SHP77 treated with DMSO at 0.1 percent for 48 hours (cell line): Measurements from ENCODE around the gene CDCA8.
"Not testable (repeated sequence)": the region's sequence is repeated elsewhere in the genome, so short reads cannot be mapped to it uniquely, and the experiment has no call there.

Experiments used
- DNase-seq: peaks from one replicate; lab custom pipeline; 2025; lab: John Stamatoyannopoulos, UW

CDCA8 gene

DNA sequence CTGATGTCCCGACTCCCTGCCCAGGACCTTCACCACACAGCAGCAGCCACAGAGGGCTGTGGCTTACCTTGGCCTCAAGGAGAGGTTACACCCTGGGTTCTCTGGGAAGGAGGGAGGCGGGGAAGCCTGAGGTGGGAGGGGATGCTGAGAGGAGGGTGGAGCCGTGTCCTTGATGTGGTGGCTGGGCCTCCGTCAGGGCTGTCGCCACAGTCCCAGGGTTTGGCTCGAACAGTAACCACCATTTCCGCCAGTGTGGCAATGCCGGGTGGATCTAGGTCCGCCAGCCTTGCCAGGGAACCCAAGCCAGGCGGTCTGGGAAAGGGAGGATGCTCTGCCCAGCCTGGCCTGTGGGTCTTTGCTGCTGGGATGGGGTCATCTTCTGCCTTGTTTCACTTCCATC, 18.4 kb upstream of the CDCA8 start:
- no peak for DNase-seq

DNA sequence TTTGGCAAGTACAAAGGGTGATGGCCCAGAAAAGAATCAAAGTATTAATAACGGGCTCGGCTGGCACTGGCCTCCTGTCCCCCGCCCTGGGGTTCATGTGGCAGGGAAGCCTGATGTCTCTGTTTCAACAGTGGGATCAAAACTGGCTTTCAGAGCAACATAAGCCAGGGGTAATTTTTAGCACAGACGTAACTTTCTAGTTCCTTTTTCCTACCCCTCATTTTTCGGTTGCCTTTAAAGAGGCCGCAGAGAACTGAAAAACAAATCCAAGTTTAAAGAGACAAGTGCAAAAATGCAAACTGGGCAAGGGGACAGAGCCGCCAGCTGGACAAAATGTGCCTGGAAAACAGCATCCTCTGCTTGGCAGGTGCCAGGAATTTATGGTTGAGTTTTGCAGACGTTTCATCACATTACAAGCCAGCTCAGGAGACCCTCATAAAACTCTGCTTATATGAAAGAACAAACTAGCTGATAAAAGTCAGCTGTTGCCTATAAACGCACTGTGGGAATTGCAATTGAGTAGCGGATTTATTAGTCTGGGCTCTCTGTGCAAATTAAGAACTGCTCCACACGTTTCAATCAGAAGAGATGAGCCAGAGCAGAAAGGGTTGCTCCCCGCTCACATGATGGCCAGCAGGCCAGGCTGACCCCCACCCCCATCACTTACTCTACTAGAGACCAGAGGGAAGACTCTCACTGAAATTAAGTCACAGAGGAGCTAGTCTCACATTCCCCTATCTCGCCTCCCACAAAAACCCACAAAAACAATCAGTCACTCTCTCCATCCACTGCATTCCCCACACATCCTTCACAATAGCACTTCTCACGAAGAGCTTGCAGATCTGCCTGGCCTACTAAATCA, 15.8 kb upstream of the CDCA8 start:
- DNase-seq: no peak

DNA sequence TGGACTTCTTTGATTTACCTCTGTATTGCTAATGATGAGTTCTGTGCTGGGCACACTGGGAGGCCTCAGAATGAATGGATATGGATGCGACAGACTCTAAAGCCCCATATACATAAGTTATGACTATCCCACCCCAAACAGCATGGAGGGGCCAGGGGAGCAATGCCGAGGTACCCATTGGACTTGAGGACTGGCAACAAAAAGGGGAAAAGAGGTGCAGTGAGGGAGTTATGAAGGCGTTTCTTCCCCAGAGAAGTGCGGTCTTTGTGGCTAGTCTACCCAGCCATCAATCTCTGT, 15.2 kb upstream of the CDCA8 start:
- DNase-seq: no peak

DNA sequence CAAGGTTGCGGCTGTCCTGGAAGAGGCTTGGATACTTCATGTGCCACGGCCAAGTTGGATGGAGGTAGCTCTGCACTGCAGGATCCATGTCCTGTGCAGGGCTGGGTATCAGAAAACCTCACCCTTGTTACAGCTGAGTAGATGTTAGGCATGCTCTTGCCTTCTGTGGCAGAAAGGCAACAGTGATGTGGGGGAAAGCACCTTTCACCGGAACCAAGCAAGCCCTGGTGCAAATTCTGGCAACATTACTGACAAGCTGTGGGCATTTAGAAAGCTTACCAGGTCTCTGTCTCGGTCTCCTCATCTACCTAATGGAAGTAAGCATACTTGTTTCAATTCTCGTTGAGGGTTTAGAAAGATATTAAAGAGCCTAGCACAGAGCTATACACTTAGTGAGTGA, 14.5 kb upstream of the CDCA8 start:
- DNase-seq: no peak

DNA sequence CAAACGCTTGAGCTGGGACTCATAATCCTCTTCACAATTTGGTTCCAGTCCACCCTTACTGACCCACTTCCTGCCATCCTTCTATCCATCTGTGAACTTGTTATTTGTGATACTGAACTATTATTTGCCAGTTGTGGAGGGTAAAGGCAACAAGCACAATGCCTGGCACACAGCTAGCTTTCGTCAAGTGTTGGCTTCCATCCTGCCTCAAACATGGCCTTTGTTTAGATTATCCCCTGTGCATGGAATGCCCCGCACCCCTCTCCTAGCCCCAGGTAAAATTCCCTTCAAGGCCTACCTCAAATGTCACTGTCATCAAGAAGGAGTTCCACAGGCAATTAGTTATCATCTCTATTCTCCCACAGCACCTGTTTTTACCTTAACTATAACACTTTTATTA, 11.4 kb upstream of the CDCA8 start:
- DNase-seq: no peak

DNA sequence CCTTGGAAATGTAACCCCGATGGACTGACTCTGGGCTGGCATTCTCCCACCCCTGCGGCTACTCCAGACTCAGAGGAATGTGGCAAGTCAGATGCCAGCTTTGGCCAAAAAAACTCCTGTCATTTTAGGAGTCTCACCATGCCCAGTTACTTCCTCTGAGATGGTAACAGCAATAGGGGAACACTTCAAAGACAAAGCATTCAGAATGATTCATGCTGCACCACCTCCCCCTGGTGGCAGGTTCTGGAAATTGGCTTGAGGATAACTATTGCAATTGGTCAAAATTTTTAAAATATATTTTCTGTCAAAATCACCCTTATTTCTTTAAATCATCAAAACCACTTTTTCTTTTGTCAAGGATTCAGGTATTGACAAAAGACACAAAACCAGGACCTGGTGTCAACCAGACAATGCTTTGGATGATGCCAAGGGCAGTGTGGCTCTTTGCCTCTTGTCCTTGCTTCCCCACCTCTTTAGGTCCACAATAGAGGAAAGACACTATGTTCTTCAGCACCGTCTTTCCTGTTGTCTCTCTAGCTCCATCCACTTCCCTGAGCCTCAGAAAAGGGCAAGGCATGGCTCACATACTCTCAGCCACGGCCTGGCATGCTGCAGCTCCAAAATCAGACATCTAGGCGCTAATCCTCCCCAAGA, 9.9 kb upstream of the CDCA8 start:
- DNase-seq: no peak

DNA sequence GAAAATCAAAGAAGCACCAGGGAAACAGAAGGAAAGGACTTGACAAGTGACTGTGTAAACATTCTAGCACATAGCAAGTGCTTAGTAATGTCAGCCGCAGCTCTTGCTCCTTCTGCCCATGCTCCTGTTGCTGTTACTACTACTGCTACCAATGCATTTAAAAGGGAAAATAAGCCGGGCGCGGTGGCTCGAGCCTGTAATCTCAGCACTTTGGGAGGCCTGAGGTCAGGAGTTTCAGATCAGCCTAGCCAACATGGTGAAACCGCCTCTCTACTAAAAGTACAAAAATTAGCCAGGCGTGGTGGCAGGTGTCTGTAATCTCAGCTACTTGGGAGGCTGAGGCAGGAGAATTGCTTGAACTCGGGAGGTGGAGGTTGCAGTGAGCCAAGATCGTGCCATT, 8.1 kb upstream of the CDCA8 start:
- not testable (repeated sequence) for DNase-seq

DNA sequence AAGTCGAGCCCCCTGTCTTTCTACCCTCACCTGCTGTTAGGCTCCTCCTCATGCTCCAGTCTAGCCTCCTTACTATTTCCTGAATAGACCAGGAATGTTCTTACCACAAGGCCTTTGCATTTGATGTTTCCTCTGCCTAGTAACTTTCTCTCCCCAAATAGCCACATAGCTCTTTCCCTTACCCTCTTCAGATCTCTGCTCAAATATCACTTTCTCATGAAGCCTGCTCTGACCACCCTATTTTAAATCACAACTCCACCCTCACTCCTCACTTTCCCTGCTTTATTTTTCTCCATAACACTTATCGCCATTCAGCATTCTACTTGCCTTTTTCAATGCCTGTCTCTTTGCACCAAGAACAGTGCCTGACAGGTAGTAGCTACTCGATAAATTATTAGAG, 6.6 kb upstream of the CDCA8 start:
- DNase-seq: no peak

DNA sequence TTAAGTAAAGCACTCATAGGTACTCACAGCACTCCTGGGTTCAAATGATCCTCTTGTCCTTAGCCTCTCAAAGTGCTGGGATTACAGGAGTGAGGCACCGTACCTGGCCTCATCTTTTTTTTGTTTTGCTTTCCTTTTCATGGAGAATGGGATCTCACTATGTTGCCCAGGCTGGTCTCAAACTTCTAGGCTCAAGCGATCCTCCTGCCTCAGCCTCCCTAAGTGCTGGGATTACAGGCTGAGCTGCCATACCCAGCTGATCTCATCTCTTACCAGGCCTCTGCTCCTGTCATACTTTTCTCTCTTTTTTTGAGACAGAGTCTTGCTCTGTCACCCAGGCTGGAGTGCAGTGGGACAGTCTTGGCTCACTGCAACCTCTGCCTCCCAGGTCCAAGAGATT, 4.6 kb upstream of the CDCA8 start:
- DNase-seq: not testable (repeated sequence)

DNA sequence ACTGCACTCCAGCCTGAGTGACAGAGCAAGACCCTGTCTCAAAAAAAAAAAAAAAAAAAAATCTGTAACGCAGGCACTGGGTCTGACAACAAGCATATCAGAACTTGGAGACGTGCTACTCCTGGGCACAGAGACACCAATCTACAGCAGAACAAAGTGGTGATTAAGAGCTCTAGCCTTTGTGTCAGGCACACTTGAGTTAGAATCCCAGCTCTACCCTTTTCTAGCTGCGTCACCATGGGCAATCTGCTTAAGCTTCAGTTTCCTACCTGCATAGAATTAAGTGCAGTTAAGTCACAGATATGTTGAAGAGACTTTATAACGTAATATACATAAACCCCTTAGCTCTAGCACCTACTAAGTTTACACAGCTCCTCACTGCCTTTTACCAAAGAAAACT, 3.4 kb upstream of the CDCA8 start:
- no peak for DNase-seq

DNA sequence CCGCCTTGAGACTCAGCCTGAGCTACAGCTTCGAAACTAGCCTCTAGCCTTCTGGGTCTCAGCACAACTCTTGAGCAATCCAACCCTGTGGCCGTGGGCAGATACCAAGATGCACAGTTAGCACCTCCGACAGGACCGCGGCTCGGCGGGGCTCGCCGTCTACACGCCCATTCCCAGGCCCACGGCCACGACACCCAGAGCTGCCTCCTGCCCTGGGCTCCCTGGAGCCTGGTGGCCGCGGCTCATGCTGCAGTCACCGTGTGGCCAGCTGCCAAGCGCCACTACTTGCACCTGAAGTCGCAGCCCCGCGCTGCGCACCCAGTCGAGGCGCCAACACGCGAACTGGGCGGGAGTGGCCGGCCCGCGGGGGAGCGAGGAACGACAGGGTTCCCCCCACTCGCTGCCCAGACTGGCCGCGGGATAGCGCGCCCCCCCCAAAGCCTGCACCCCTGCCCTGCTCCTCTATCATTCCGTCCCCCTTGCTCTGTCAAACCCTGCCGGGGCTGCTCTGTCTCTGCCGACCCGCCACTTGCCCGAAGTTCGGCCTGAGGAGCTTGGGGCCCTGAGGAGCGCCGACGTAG, 729 bp upstream of the CDCA8 start:
- DNase-seq: peak; percentile 4

DNA sequence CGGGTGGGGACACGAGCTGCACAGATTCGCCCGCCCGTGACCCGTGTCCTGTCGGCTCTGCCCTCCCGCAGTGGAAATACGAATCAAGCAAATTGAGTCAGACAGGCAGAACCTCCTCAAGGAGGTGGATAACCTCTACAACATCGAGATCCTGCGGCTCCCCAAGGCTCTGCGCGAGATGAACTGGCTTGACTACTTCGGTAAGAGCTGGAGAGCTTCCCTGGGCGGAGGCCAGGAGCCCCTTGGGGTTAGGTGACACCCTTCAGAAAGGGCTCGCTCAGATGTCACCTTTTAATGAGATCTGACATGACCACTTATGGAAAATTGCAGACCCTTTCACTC, 489 bp downstream of the CDCA8 start:
- DNase-seq: no peak

DNA sequence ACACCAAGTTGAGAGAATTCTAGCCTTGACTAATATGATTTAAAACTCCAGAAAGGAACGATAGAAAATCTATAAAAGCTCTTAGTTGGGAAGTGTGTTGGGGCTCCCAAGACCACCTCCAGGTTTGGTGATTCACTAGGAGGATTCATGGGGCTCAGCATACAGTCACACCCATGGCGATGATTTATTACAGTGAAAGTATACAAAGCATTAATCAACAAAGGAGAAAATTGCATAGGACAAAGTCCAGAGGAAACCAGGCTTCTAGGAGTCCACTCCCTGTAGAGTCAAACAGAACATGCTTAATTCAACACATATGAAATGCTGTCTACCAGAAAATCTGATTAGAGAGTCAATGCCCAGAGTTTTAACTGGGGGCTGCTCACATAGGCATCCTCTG, 4.8 kb downstream of the CDCA8 start:
- DNase-seq: no peak

DNA sequence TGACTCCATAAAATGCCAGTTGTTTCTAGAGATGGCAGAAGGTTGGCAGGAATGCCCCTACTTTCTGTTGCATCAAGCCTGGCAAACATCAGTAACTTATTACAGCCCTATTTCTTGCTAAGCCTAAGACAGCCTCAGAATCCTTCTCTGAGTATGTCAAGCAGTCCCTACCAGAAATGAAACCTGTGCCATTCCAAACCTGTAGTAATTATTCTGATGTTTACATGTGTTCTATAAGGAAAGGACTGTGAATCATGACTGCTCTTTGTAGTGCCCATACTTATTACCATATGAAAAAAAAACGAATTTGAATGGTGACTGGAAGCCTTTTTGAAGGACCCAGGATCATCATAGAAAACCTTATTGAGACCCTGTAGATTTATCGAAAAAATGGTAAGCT, 5.4 kb downstream of the CDCA8 start:
- no peak for DNase-seq

DNA sequence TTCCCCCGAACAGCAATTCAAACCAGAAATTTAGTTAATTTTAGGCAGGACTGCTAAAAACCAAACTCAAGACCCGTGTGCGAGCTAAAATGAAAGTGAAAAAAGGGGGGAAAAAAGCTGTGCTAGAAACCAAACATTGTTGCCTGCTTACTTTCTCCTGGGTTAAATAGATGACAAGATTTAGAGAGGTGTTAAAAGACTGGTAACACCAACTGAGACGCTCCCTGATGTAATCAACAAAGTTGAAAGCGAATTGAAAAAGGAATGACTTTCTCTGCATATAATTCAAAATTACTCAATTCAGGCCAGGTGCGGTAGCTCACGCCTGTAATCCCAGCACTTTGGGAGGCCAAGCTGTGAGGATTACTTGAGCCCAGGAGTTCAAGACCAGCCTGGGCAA, 6.8 kb downstream of the CDCA8 start:
- DNase-seq: no peak

DNA sequence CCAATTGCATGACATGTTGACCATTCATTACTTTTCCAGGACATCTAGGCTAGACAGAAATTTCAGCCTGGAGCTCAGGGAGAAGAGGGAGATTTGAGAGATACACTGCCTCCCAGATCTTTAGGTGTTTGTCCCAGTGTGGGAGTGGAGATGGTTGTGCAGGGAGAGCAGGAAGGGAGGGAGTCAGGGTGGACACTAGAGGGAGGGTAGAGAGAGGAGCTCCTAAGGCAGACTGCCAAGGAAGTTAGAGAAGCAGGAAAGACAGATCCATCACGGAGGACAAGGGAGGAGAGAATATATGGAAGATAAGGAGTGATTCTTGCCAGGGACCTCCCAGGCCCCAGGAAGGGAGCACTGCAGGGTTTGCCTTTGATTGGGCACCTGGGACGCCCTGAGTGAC, 8.7 kb downstream of the CDCA8 start:
- DNase-seq: no peak

DNA sequence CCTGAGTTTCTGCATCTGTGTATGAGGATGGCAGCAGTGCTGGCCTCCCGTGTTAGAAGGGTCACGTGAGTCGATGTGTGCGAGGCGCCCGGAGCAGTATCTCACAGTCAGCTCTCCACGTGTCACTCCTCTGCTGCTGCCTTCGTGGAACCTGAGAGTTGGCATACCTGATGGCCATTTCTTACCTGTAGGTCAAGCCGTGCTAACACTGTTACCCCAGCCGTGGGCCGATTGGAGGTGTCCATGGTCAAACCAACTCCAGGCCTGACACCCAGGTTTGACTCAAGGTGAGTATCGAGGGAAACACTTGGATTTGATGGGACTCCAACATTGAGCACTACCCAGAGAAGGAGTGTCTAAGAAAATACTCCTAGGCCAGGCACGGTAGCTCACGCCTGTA, 10.7 kb downstream of the CDCA8 start:
- DNase-seq: no peak

DNA sequence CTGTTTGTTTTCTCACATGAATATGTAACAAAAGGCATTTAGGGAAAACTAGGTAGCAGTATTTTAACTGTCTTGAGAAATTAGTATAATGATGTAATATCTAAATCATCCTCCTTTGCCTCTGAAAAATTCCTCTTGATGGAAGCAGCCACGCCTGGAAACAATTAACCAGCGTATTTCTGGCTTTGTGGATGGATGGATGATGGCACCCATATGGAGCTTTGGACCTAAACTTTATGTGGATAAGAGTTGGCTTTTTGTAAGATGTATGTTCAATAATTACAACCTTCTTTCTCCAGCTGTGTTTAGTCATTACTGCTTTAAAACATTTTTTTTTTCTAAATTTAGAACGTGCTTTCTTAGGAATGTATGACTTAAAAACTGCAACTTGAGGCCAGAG, 12.7 kb downstream of the CDCA8 start:
- no peak for DNase-seq

DNA sequence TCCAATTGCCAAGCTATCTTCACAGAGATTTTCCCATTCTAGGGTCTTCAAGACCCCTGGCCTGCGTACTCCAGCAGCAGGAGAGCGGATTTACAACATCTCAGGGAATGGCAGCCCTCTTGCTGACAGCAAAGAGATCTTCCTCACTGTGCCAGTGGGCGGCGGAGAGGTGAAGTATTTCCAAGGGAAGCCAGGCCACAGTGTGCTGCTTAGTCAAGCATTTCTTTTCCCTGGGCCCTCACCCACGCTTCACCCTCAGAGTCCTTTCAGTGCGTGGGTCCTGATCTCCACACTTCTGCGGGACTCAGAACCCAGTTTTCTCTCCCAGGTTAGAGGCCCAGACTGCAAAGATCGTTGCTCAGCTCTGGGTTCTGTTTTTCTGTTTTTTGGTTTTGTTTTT, 13.1 kb downstream of the CDCA8 start:
- no peak for DNase-seq

DNA sequence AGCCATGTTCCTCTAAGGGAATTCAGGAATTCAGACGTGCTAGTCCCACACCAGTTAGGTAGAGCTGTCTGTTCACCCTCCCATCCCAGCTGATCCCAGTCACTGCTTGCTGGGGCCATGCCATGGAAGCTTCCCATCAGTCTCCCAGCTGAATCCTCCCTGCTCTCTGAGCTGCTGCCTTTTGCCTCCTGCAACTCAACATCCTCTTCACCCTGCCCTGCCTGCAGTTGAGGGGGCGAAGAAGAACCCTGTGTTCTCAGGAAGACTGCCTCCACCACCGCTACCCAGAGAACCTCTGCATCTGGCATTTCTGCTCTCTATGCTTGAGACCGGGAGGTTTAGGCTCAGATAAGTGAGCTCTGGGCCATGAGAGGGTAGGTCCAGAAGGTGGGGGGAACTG, 16.2 kb downstream of the CDCA8 start:
- DNase-seq: no peak

DNA sequence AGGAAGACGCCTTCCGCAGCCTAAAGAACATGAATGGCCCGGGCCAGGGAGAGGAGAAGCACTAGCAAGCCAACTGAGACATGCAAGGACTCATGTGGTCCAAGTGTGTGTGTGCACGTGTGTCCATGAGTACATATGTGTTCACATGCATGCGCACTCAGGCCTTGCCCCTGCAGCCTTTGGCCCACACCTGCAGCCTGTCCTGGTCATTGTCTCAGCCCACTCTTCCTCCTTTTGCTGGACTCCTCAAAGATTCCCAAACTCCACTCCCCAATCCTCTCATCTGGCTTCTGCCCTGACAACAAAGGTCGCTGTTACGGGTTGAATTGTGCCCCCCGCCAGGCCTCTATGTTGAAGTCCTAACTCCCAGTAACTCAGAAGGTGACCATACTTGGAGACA, 21.9 kb downstream of the CDCA8 start:
- DNase-seq: no peak

DNA sequence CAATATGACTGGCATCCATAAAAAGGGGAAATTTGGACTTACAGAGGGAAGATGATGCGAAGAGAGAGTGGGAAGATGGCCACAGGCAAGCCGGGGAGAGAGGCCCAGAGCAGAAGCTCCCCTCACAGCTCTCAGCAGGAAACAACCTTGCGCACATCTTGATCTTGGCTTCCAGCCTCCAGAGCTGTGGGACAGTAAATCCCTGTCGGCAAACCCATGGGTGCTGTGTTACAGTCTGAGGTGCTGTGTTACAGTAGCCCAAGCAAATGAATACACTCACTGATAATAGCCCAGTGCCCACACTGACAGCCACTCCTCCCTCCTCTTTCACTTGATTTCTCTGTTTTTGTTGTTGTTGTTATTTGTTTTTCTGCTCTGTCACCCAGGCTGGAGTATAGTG, 22.4 kb downstream of the CDCA8 start:
- no peak for DNase-seq

DNA sequence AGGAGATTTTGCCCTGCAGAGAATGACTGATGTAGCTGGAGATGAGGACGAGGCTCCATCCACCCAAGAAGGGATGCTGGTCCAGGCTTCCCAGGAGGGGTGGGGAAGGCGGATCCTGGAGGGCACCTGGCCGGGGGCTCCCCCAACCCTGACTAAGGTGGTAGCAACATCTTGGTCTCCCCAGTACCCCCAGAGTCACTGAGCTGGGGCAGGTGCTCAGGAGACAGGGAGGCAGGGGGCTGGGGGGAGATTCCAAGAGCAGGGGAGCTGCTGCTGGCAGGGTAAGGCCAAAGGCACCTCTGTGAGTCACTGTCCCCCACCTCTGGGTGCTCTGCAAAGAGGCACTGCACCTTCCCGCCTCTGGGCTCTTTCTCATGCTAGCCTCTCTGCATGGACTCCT, 24.0 kb downstream of the CDCA8 start:
- DNase-seq: no peak

DNA sequence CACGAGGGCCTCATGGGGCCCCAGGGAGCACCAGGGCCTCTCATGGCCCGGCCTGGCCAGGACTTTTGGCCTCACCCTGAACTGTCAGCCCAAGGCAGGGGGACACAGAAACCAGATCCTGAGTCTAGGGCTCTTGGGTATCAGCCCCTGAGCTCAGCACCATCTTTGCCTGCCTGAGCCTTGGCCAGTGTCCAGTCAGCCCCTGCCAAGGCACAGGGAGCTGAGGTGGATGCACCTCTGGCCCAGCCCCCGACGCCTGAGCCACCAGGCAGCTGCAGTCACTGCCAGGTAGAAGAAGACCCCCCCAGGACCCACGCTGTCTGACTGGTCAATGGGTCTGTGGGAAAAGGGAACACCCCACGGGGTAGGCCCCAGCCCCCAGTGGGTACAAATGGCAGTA, 25.3 kb downstream of the CDCA8 start:
- no peak for DNase-seq
